LoVo (cell line): Measurements from ENCODE around the gene PHRF1.
"Not testable (repeated sequence)": the region's sequence is repeated elsewhere in the genome, so short reads cannot be mapped to it uniquely, and the experiment has no call there.

ENCODE experiments used
- DNase-seq: peaks from one replicate; pipeline ENCODE4 v3.0.0-alpha.2; 2016; ENCODE audit warnings: low spot score

The PHRF1 gene

DNA sequence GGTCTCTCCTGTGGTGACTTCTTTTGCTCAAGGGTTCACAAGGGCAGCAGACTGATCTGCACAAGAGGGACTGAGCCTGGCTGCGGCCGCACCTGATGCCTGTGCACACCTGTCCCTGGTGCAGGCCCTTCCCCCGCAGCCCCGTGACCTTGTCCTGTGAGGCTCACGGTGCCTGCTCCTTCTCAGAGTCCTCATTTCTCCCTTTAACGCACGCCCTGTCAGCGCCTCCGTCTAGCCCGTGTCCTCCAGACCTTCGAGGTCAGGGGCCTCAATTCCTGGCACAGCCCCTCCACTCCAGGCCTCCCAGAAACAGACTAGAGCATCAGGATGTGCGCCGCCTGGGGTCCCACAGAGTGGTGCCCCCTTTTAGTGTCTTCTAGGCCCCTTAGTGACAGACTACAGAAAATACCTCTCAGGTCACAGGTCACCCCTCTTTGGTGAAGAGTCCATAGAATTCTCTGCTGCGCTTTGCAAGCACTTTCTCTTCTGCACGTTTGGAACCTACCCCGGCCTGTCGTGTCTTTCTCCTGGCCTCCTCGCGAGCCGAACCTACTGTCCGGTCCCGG is 59.8 kb downstream of the PHRF1 start:
- no peak for DNase-seq

DNA sequence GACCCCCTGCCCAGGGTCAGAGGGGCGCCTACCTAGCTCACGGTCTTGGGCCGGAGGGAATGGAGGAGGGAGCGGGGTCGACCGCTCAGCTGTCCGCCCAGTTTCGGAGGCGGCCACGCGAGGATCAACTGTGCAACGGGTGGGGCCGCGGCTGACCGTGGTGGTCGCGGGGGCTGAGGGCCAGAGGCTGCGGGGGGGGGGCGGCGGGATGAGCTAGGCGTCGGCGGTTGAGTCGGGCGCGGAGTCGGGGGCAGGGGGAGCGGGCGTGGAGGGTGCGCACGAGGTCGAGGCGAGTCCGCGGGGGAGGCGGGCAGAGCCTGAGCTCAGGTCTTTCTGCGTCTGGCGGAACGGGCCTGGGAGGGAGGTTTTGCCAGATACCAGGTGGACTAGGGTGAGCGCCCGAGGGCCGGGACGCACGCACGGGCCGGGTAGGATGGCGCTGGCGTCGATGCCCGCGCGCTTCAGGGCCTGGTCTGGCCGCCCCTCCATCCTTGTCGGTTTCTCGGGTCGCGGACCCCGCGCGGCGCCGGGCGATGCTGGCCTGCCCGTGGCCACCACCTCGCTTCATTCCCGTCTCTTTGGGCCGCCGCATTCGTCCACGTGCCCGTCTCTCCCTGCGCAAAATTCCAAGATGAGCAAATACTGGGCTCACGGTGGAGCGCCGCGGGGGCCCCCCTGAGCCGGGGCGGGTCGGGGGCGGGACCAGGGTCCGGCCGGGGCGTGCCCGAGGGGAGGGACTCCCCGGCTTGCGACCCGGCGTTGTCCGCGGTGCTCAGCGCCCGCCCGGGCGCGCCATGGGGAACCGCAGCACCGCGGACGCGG is 60.5 kb downstream of the PHRF1 start, which contains the start of gene DRD4:
Gene DRD4 (plus strand): TSS at position 759 of the 822 bp plus-strand sequence. CDS start 36 bp downstream, at position 795.
- no peak for DNase-seq

DNA sequence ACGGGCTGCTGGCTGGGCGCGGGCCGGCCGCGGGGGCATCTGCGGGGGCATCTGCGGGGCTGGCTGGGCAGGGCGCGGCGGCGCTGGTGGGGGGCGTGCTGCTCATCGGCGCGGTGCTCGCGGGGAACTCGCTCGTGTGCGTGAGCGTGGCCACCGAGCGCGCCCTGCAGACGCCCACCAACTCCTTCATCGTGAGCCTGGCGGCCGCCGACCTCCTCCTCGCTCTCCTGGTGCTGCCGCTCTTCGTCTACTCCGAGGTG is 61.0 kb downstream of the PHRF1 start:
- DNase-seq: no peak

DNA sequence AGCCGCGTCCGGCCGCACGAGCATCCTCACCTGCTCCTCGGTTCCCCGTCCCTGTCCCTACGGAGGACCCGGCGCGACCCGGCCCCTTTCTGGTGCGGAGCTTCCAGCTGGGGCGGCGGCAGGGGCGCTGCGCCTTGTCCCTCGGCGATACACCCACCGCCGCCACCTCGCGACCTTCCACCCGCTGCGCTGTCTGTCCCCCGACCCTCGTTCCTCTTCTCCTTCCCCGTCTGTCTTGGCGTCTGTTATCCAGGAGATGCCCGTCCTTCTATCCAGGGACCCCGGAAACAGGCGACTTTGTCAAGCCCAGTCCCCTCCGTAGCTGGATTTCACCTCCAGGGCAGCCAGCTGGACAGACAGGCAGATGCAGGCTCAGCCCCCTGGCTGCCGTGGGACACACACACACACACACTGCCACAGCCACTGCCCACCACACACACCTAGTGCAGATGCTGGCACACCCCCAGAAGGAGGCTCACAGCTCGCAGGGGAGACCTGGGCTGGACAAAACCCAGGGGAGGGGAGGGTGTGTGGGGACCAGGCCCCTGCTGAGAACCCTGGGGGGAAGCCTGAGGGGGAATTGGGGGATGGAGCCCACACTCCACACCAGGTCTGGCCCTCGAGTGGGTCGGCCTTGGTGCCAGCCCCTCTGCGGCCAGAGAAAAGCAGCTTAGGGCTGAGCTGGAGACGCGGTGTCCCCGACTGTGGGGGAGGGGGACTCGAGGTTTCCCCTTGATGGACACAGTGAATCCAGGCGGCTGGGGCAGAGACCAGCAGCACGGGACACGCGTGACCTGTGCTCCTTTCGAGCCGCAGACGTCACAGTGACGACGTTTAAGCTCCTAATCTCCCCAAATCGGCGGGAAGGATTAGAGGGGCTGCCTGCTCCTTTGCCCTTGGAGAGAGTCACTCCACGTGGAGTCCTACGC is 61.6 kb downstream of the PHRF1 start:
- DNase-seq: no peak

DNA sequence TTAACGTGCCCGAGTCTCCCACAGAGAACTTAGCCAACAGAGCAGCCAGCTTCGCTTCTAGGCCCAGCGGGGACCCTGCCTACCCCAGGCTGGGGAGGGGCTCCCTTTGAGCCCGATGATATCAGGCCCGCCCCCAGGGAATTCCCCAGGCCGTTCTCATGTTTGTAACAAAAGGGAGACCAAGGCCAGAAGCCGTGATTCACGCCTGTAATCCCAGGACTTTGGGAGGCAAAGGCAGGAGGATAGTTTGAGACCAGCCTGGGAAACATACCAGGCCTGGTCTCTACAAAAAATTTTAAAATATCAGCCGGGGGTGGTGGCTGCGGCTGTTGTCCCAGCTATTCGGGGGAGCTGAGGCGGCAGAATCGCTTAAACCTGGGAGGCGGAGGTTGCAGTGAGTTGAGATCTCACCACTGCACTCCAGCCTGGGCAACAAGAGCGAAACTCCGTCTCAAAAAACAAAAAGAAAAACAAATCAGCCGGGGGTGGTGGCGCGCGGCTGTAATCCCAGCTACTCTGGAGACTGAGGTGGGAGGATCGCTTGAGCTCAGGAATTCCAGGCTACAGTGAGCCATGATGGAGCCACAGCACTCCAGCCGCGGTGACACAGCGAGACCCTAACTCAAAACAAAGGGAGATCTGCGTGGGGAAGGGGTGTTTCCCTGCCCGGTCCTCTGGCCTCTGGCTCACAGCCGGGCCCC is 62.5 kb downstream of the PHRF1 start:
- DNase-seq: no peak

DNA sequence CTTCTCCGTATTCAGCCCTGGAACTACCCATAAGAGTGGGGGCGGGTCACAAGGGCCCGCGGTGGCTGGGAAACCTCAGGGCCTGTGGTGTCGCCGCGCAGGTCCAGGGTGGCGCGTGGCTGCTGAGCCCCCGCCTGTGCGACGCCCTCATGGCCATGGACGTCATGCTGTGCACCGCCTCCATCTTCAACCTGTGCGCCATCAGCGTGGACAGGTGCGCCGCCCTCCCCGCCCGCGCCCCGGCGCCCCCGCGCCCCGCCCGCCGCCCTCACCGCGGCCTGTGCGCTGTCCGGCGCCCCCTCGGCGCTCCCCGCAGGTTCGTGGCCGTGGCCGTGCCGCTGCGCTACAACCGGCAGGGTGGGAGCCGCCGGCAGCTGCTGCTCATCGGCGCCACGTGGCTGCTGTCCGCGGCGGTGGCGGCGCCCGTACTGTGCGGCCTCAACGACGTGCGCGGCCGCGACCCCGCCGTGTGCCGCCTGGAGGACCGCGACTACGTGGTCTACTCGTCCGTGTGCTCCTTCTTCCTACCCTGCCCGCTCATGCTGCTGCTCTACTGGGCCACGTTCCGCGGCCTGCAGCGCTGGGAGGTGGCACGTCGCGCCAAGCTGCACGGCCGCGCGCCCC is 63.2 kb downstream of the PHRF1 start:
- DNase-seq: no peak

DNA sequence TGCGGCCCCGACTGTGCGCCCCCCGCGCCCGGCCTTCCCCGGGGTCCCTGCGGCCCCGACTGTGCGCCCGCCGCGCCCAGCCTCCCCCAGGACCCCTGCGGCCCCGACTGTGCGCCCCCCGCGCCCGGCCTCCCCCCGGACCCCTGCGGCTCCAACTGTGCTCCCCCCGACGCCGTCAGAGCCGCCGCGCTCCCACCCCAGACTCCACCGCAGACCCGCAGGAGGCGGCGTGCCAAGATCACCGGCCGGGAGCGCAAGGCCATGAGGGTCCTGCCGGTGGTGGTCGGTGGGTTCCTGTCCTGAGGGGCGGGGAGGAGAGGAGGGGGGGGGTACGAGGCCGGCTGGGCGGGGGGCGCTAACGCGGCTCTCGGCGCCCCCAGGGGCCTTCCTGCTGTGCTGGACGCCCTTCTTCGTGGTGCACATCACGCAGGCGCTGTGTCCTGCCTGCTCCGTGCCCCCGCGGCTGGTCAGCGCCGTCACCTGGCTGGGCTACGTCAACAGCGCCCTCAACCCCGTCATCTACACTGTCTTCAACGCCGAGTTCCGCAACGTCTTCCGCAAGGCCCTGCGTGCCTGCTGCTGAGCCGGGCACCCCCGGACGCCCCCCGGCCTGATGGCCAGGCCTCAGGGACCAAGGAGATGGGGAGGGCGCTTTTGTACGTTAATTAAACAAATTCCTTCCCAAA is 63.9 kb downstream of the PHRF1 start:
- DNase-seq: no peak

DNA sequence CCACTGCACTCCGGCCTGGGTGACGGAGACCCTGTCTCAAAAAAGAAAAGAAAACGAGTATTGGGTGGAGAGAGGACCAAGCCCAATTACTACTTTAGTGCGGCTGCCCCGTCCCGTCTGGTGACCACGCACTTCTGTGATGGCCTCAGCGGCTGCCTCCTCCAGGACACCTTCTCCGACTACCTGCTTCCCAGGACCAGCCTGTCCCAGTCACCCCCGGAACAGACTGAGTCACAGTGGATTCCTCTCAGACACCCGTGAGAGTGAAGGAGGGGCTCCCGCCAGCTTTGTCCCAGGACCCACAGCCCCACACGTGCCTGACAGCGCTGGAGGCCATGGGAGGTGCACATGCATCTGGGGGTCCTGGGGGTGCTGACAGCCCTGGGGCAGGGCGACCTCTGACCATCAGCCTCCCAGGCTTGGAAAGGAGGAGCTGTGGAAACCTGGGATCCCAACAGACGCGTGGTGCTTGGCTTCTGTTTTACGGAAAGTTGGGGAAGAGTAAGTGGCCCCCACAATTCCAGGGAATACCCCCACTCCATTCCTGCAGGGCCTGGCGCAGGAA is 65.6 kb downstream of the PHRF1 start:
- no peak for DNase-seq

DNA sequence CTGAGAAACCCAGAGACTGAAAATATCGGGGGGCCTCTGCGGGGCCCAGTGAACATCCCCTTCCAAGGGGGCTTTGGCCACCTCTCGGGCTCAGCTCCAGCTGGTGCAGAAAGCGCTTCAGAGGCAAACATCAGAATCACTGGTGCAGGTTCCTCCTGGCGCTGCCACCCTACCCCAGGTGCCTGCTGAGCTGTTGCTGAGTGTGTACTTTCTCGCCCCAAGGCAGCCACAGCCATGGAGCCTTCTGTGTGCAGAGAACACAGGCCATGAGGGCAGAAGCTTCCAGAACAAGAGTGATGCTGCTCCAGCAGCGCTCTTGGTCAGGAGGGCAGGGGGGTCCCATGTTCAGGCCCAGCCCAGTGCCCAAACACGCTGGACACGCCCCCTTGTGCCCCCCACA is 67.1 kb downstream of the PHRF1 start:
- DNase-seq: no peak

DNA sequence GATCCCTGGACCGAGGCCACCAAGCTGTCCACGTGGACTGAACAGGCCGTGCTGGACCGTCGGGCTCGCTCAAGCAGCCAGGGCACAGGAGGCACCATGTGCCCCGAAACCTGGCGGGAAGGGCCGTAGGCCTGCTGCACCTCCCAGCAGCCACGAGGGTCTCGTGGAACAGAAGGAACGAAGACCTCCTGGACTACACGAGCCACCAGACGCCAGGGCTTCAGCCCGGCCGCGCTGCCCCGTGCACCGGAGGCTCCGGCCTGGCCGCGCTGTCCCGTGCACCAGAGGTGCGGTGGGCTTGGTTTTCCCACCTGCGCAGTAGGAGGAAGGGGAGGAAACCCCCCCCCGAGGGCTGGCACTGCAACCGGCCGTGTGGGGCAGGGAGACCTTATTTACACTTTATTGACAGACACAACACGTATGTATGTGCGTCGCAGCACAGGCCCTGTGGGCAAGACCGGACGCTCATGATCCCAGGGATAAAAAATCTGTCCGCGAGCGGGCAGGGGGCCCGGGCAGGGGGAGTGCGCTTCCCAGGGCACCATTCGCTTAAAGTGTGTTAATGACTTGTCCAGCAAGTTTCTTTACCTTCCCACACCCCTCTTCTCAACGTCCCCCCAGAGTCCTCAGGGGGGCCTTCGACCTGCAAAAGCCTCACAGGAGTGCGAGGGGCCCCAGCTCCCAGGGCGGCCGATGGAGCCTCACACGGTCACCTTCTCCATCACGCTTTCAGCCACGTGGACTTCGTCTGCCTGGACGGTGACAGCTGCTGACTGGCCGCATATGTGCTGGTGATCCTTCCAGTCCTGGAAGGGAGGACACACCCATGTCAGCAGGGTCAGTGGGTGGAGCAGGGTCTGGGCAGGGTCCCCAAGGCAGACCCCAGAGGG is 67.8 kb downstream of the PHRF1 start:
- no peak for DNase-seq

DNA sequence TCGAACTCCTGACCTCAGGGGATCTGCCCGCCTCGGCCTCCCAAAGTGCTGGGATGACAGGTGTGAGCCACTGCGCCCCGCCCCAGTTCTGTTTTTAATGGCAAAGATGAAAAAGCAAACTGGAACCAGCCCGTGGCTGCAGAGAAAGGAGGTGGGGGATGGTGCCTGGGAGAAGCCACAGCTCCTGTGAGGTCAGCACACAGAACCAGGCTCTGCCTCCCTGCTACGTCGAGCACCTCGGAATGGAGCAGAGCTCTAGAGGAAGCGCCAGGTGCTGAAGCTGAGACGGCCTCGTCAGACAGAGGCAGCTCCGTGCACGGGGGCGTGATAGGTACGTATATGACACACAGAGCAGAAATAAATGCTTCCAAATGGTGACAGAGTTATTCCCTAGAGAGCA is 69.3 kb downstream of the PHRF1 start:
- no peak for DNase-seq

DNA sequence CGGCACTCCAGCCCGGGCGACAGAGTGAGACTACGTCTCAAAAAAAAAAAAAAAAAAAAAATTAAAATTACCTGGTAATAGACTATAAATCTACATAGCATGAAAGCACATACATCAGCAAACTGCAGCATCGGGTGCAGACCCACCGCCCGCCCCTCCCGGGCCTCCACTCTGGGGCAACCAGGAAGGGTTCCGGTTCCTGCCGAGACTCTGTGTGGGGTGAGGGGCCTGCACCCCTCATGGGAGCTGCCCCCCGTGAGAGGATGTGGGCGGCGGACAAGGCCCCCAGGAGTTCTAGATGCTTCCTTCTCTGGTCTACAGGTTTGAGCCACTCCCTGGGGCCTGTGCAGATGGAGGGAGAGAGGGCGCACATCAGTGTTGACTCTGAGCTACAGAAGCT is 69.9 kb downstream of the PHRF1 start:
- DNase-seq: no peak

DNA sequence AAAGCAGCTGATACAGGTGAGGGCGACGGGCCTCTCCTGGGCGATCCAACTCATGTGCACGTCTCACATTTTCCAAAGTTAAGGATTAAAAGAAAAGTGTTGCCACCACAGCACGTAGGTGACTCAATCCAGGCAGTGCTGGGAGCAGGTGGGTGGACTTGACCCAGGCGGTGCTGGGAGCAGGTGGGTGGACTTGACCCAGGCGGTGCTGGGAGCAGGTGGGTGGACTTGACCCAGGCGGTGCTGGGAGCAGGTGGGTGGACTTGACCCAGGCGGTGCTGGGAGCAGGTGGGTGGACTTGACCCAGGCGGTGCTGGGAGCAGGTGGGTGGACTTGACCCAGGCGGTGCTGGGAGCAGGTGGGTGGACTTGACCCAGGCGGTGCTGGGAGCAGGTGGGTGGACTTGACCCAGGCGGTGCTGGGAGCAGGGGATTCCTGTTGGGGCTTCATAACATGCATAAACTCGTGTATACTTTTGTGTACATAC is 71.4 kb downstream of the PHRF1 start:
- not testable (repeated sequence) for DNase-seq

DNA sequence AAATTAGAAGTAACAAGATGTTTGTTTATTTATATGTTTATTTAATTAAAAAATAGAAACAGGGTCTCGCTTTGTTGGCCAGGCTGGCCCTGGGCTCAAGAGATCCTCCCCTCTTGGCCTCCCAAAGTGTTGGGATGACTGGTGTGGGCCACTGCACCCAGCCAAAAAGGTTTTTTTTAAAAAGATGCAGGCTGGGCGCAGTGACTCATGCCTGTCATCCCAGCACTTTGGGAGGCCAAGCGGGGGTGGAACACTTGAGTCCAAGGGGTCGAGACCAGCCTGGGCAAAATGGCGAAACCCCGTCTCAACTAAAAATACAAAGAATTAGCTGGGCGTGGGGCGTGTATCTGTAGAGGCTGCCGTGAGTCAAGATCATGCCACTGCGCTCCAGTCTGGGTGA is 74.2 kb downstream of the PHRF1 start:
- DNase-seq: no peak

DNA sequence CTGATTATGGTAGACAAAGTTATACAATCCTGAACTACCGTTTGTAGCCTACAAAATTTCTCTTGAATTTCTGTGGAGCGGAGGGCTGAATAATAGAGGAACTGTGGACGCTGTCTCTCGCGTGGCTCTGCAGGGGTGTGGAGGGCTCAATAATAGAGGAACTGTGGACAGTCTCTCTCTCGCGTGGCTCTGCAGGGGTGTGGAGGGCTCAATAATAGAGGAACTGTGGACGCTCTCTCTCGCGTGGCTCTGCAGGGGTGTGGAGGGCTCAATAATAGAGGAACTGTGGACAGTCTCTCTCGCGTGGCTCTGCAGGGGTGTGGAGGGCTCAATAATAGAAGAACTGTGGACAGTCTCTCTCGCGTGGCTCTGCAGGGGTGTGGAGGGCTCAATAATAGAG is 76.9 kb downstream of the PHRF1 start:
- DNase-seq: not testable (repeated sequence)

DNA sequence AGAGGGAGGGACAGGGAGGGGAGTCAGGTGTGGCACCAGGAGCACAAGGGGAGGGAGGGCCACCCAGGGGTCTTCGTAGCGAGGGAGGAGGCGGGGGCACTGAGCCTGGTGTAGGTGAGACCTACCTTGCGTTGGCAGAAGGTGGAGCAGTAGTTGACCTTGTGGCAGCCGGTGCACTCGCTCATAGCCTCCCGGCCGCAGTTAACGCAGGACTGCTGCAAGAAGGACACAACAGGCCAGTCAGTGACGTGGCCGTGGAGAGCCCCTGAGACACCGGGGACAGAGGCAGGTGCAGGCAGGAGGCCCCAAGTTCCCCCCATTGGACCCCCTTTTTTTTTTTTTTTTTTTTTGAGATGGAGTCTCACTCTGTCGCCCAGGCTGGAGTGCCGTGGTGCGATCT is 77.6 kb downstream of the PHRF1 start:
- no peak for DNase-seq

DNA sequence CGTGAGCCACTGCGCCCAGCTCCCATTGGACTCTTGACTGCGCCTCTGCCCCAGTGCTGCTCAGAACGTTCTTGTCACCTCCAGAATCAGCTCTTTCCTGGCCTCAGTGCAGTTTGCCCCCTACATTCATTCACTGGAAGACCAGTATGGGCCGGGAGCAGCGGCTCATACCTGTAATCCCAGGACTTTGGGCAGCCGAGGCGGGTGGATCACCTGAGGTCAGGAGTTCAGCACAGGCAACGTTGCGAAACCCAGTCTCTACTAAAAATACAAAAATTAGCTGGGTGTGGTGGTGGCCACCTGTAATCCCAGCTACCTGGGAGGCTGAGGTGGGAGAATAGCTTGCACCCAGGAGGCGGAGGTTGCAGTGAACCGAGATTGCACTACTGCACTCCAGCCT is 78.2 kb downstream of the PHRF1 start:
- DNase-seq: not testable (repeated sequence)

DNA sequence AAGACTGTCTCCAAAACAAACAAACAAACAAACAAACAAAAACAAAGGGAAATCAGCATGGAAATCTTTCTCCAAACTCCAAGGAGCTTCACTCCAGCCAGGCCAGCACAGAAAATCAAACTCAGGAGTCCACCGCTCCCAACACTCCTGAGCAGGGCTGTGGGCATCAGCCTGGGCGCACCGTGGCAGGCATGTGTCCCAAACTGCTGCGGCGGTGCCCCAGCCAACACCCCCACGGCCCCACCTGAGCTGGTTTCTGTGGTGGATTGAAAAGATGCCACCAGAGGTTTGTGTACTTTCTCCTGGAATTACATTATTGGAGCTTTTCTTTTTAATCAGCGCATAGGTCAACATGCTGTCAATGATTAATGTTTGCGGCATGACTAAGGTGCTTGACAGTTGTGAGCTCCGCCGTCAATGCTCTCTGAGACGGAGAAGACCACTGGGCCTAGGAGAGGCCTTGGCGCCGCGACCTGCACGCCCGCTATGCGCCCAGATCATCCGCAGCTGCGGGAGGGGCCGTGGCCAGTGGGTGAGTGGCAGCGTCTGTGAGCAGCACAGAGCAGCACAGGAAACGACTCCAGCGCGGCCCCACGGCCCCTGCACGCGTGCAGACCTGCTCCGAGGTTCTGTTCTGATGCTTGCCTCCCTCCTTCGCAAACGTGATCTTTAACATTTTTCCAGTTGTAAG is 78.9 kb downstream of the PHRF1 start:
- DNase-seq: no peak

DNA sequence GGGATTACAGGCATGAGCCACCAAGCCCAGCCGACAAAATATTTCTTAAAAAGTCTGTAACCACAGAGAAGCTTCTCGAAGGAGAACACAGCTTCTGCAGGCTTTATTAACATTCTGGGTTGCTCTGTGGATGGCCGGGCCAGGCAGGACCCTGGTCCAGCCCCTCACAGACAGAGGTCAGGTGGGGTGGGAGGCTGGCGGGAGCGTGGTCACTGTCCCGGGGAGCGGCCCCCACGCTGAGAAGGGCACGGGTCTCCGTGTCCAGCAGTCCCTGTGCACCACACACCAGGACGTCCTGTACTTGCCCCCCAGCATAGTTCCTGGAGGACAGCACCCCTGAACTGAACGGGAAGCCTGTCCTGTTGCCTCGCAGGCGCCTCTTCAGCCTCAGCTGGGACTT is 80.2 kb downstream of the PHRF1 start:
- DNase-seq: no peak
